Chondrocyte (in vitro differentiated cells): ENCODE results near the gene NADSYN1. TPM values are rescaled to one million over a fixed set of nuclear protein-coding genes. Genes with fewer than 3 reads are reported as not detected.

Experiments used
- DNase-seq: peaks from one replicate; pipeline ENCODE4 v3.0.0; 2021; ENCODE audit warnings: mixed read lengths, low spot score
- H3K27ac Mint-ChIP-seq: one replicate; pipeline ENCODE4 v1.8.0; 2021; ENCODE audit warnings: mild to moderate bottlenecking, moderate library complexity, mixed read lengths; ENCODE audit not compliant: unreplicated experiment
- H3K27me3 Mint-ChIP-seq: 2 replicates; pipeline ENCODE4 v1.8.0; 2021; ENCODE audit warnings: low read depth, mixed read lengths
- H3K36me3 Mint-ChIP-seq: 2 replicates; pipeline ENCODE4 v1.8.0; 2021; ENCODE audit warnings: low read depth, mixed read lengths
- H3K4me1 Mint-ChIP-seq: 2 replicates; pipeline ENCODE4 v1.8.0; 2021; ENCODE audit warnings: low read depth, mild to moderate bottlenecking, mixed read lengths
- H3K4me3 Mint-ChIP-seq: one replicate; pipeline ENCODE4 v1.8.0; 2021; ENCODE audit warnings: mild to moderate bottlenecking, moderate library complexity, mixed read lengths; ENCODE audit not compliant: unreplicated experiment
- H3K9me3 Mint-ChIP-seq: 2 replicates; pipeline ENCODE4 v1.8.0; 2021; ENCODE audit warnings: low read depth, mixed read lengths
- total RNA-seq: library from RNA; stranded (reverse); gene quantifications from 3 replicates; pipeline ENCODE4 v1.2.1, GENCODE V29; 2021
- TF ChIP-seq, protein P1 (sequence below): fragments of 200-600 bp; sonication (generic); IDR thresholded peaks from 2 replicates; pipeline ENCODE4 v1.5.0; 2021; ENCODE audit warnings: antibody characterized with exemption, mild to moderate bottlenecking, moderate library complexity

NADSYN1 gene
- total RNA-seq, 1 donor from 2014 or later: 38.8 TPM

GRCh38 chr11:71458146-71459070, 5.4 kb downstream of the NADSYN1 start:
- Mint-ChIP-seq H3K4me1 (peaks cover 11% of the 10 kb centered on the region), H3K9me3 (no peaks in the 10 kb centered on the region), H3K4me3 (no peak overlapping the region), H3K27ac (no peak overlapping the region), H3K27me3 (no peaks in the 10 kb centered on the region), H3K36me3 (peaks cover 37% of the 10 kb centered on the region)
- peak; percentile 56 for DNase-seq
- TF ChIP-seq, protein P1, sequence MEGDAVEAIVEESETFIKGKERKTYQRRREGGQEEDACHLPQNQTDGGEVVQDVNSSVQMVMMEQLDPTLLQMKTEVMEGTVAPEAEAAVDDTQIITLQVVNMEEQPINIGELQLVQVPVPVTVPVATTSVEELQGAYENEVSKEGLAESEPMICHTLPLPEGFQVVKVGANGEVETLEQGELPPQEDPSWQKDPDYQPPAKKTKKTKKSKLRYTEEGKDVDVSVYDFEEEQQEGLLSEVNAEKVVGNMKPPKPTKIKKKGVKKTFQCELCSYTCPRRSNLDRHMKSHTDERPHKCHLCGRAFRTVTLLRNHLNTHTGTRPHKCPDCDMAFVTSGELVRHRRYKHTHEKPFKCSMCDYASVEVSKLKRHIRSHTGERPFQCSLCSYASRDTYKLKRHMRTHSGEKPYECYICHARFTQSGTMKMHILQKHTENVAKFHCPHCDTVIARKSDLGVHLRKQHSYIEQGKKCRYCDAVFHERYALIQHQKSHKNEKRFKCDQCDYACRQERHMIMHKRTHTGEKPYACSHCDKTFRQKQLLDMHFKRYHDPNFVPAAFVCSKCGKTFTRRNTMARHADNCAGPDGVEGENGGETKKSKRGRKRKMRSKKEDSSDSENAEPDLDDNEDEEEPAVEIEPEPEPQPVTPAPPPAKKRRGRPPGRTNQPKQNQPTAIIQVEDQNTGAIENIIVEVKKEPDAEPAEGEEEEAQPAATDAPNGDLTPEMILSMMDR: no peak

DNA sequence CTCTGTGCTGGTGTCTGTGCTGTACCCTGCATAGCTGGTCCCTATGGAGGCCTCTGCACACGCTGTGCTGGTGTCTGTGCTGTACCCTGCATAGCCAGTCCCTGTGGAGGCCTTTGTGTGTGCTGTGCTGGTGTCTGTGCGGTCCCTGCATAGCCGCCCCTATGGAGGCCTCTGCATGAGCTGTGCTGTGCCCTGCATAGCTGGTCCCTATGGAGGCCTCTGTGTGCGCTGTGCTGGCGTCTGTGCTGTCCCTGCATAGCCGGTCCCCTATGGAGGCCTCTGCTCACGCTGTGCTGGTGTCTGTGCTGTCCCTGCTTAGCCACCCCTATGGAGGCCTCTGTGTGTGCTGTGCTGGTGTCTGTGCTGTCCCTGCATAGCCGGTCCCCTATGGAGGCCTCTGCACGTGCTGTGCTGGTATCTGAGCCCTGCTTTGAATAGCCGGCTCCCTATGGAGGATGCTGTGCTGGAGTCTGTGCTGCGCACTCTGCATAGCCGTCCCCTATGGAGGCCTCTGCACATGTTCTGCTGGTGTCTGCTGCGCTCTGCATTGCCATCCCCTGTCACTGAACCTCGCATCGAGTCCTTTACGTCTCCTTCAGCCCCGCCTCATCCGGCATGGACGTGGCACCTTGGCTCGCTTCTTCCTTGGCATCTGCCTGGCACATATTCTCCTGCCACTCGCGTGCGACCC, 6.2 kb downstream of the NADSYN1 start:
- Mint-ChIP-seq H3K4me1 (peaks cover 5% of the 10 kb centered on the region), H3K9me3 (no peaks in the 10 kb centered on the region), H3K27ac (no peak overlapping the region), H3K27me3 (no peaks in the 10 kb centered on the region), H3K4me3 (no peak overlapping the region), H3K36me3 (peaks cover 40% of the 10 kb centered on the region)
- TF ChIP-seq, protein P1: no peak
- peak; percentile 63 for DNase-seq

DNA sequence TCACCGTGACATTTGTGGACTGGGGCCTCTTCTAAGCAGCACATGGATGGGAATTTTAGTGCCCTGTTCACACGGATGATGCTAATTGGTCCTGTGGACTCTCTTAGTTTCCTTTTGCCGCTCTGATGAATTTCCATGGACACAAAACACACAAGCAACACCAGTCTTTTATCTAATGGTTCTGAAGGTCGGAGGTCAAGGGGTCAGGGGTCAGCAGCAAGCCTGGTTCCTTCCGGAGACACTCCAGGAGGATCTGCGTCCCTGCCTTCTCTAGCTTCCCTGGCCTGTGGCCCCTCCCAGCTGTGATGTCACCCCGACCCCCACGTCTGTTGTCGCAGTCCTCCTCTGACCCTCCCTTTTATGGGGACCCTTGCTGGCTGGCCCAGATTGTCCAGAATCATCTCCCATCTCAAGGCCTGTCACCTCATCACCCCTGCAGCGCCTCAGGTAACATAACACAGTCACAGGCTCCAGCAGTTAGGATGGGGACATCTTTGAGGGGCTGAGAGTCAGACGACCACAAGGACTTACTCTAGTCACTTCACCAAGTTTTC, 6.8 kb downstream of the NADSYN1 start:
- no peak overlapping the region for H3K4me3 Mint-ChIP-seq
- TF ChIP-seq, protein P1: no peak
- peak; percentile 53 for DNase-seq
- no peaks in the 10 kb centered on the region for H3K27me3 Mint-ChIP-seq
- H3K4me1 Mint-ChIP-seq: no peaks in the 10 kb centered on the region
- no peaks in the 10 kb centered on the region for H3K9me3 Mint-ChIP-seq
- H3K27ac Mint-ChIP-seq: no peak overlapping the region
- peaks cover 40% of the 10 kb centered on the region for H3K36me3 Mint-ChIP-seq

- no peaks in the 10 kb centered on the region for H3K27me3 Mint-ChIP-seq
- peaks cover 33% of the 10 kb centered on the region for H3K36me3 Mint-ChIP-seq
- H3K4me3 Mint-ChIP-seq: no peak overlapping the region
- TF ChIP-seq, protein P1: no peak
- H3K9me3 Mint-ChIP-seq: no peaks in the 10 kb centered on the region
- no peaks in the 10 kb centered on the region for H3K4me1 Mint-ChIP-seq
- no peak overlapping the region for H3K27ac Mint-ChIP-seq
- DNase-seq: peak; percentile 56
Observed at GRCh38 chr11:71461696-71462095, 8.7 kb downstream of the NADSYN1 start.

GRCh38 chr11:71462726-71463125, 9.7 kb downstream of the NADSYN1 start:
- peak; percentile 87 for DNase-seq
- H3K4me1 Mint-ChIP-seq: no peaks in the 10 kb centered on the region
- H3K9me3 Mint-ChIP-seq: no peaks in the 10 kb centered on the region
- H3K27ac Mint-ChIP-seq: no peak overlapping the region
- H3K4me3 Mint-ChIP-seq: no peak overlapping the region
- peaks cover 40% of the 10 kb centered on the region for H3K36me3 Mint-ChIP-seq
- H3K27me3 Mint-ChIP-seq: no peaks in the 10 kb centered on the region
- TF ChIP-seq, protein P1: no peak
